KMS-11 (cell line): ENCODE measurements around the gene PPARG.

ENCODE experiments used
- H2AFZ ChIP-seq: fragments of 200-600 bp; sonication (generic); 2 replicates; pipeline ENCODE4 v1.6.1; 2016; ENCODE audit warnings: antibody characterized with exemption, mixed run types, low read depth
- H3K27ac ChIP-seq: fragments of 200-600 bp; sonication (generic); 2 replicates; pipeline ENCODE4 v1.6.1; 2016; ENCODE audit warnings: mild to moderate bottlenecking, mixed run types
- H3K27me3 ChIP-seq: fragments of 200-600 bp; sonication (generic); 2 replicates; pipeline ENCODE4 v1.6.1; 2017; ENCODE audit warnings: mild to moderate bottlenecking, low read depth, mixed run types, moderate library complexity; ENCODE audit not compliant: insufficient read depth
- H3K36me3 ChIP-seq: fragments of 200-600 bp; sonication (generic); 2 replicates; pipeline ENCODE4 v1.6.1; 2017; ENCODE audit warnings: mild to moderate bottlenecking, mixed run types; ENCODE audit not compliant: insufficient read depth
- H3K4me1 ChIP-seq: fragments of 200-600 bp; sonication (generic); 2 replicates; pipeline ENCODE4 v1.6.1; 2016; ENCODE audit warnings: mild to moderate bottlenecking, low read depth, mixed run types; ENCODE audit not compliant: poor library complexity, severe bottlenecking
- H3K4me2 ChIP-seq: fragments of 200-600 bp; sonication (generic); 2 replicates; pipeline ENCODE4 v1.7.0; 2016; ENCODE audit warnings: mild to moderate bottlenecking, mixed run types
- H3K4me3 ChIP-seq: fragments of 200-600 bp; sonication (generic); IDR thresholded peaks from 2 replicates; pipeline ENCODE4 v1.6.1; 2017; ENCODE audit warnings: low read depth, low read length, mixed read lengths; ENCODE audit not compliant: insufficient read depth
- H3K79me2 ChIP-seq: fragments of 200-600 bp; sonication (generic); 2 replicates; pipeline ENCODE4 v1.6.1; 2016; ENCODE audit warnings: low read depth, mixed run types; ENCODE audit not compliant: insufficient read depth
- H3K9ac ChIP-seq: fragments of 200-600 bp; sonication (generic); 2 replicates; pipeline ENCODE4 v1.6.1; 2016; ENCODE audit warnings: mild to moderate bottlenecking, mixed run types
- H4K20me1 ChIP-seq: fragments of 200-600 bp; sonication (generic); 2 replicates; pipeline ENCODE4 v1.6.1; 2016; ENCODE audit warnings: mild to moderate bottlenecking, mixed run types; ENCODE audit not compliant: insufficient read depth
- TF ChIP-seq, protein P1 (sequence below): fragments of 200-600 bp; sonication (generic); conservative IDR thresholded peaks from 2 replicates; pipeline ENCODE4 v1.6.1; 2017; ENCODE audit warnings: low read depth, mild to moderate bottlenecking, antibody characterized with exemption, low read length, moderate library complexity, mixed read lengths

Gene PPARG

DNA sequence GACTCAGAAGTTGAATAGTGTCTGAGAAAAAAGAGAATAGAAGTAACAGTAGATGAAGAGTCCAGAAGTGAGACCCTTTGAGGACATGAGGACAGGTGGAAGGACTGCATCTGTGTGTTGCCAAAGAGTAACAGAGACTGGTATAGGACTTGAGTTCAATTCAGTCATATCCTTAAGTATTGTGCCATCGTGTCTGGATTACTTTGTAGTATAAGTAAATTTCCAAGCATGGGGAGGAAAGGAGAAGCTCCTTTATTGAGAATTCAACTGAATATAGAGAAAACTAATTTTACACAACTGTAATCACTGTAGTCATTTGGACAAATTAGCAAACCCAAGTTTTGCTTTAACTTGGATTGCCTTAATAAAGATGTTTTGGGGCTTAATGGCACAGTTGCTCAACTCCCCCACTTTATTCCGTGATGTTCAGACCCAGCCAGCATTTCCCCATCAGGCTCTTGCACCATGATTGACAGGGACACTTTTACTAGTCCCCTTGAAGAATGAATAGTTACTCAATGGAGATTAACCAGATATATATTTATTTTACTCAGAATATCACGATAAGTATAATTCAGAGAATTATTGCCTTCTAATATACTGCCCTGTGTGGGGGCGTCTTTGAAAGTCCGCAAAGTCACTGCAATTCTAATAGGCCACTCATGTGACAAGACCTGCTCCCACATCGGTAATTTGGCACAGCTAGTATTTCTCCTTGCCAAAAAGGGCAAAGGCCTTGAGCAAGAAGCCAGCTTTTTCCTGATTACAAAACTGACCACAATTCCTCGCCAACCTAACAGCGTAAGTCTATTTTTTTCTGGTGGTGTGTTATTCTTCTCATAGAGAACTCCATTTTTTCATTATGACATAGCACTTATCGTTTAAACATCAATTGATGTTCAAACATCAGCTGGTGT, 61.3 kb downstream of the PPARG start:
- TF ChIP-seq, protein P1, sequence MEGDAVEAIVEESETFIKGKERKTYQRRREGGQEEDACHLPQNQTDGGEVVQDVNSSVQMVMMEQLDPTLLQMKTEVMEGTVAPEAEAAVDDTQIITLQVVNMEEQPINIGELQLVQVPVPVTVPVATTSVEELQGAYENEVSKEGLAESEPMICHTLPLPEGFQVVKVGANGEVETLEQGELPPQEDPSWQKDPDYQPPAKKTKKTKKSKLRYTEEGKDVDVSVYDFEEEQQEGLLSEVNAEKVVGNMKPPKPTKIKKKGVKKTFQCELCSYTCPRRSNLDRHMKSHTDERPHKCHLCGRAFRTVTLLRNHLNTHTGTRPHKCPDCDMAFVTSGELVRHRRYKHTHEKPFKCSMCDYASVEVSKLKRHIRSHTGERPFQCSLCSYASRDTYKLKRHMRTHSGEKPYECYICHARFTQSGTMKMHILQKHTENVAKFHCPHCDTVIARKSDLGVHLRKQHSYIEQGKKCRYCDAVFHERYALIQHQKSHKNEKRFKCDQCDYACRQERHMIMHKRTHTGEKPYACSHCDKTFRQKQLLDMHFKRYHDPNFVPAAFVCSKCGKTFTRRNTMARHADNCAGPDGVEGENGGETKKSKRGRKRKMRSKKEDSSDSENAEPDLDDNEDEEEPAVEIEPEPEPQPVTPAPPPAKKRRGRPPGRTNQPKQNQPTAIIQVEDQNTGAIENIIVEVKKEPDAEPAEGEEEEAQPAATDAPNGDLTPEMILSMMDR: no peak
- no peaks in the 10 kb centered on the region for H3K36me3 ChIP-seq
- no peaks in the 10 kb centered on the region for H3K4me1 ChIP-seq
- H3K4me3 ChIP-seq: no peak overlapping the region
- no peaks in the 10 kb centered on the region for H3K79me2 ChIP-seq
- no peak overlapping the region for H3K9ac ChIP-seq
- H3K27ac ChIP-seq: no peak overlapping the region
- H3K27me3 ChIP-seq: no peaks in the 10 kb centered on the region
- H4K20me1 ChIP-seq: no peaks in the 10 kb centered on the region
- H3K4me2 ChIP-seq: no peak overlapping the region
- no peak overlapping the region for H2AFZ ChIP-seq

DNA sequence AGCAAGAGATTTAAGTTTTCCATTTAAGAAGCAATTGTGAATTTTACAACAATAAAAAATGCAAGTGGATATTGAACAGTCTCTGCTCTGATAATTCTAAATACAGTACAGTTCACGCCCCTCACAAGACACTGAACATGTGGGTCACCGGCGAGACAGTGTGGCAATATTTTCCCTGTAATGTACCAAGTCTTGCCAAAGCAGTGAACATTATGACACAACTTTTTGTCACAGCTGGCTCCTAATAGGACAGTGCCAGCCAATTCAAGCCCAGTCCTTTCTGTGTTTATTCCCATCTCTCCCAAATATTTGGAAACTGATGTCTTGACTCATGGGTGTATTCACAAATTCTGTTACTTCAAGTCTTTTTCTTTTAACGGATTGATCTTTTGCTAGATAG, 62.3 kb downstream of the PPARG start:
- TF ChIP-seq, protein P1: no peak
- H3K4me2 ChIP-seq: no peak overlapping the region

DNA sequence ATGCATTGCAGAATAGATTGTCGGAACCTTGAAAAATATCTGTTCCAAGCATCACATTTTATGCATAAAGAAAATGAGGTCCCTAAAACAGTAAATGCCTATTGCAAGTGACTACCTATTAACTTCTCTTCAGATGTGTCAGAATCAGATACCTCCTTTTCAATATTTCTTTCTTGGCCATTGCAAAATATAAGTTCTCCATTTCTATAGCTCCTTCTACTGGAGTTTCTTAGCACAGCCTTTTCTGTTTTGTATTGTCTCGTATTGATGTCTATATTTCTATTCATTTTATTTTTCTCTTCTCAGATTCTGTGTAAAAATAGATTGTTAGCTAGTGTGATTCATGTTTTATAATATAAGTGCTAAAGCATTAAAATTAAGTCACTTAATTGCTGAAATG, 63.4 kb downstream of the PPARG start:
- no peak overlapping the region for H3K27ac ChIP-seq
- no peak overlapping the region for H3K4me2 ChIP-seq
- no peaks in the 10 kb centered on the region for H4K20me1 ChIP-seq
- H3K9ac ChIP-seq: no peak overlapping the region
- H3K4me3 ChIP-seq: no peak overlapping the region
- no peak overlapping the region for H2AFZ ChIP-seq
- no peaks in the 10 kb centered on the region for H3K79me2 ChIP-seq
- H3K27me3 ChIP-seq: no peaks in the 10 kb centered on the region
- H3K36me3 ChIP-seq: no peaks in the 10 kb centered on the region
- TF ChIP-seq, protein P1: no peak
- no peaks in the 10 kb centered on the region for H3K4me1 ChIP-seq

More for the DNA sequence above, 62.3 kb downstream of the PPARG start:
- Histone ChIP-seq H2AFZ (no peak overlapping the region), H3K4me3 (no peak overlapping the region), H3K79me2 (no peaks in the 10 kb centered on the region), H4K20me1 (no peaks in the 10 kb centered on the region), H3K27me3 (no peaks in the 10 kb centered on the region), H3K36me3 (no peaks in the 10 kb centered on the region), H3K9ac (no peak overlapping the region), H3K27ac (no peak overlapping the region), H3K4me1 (no peaks in the 10 kb centered on the region)

DNA sequence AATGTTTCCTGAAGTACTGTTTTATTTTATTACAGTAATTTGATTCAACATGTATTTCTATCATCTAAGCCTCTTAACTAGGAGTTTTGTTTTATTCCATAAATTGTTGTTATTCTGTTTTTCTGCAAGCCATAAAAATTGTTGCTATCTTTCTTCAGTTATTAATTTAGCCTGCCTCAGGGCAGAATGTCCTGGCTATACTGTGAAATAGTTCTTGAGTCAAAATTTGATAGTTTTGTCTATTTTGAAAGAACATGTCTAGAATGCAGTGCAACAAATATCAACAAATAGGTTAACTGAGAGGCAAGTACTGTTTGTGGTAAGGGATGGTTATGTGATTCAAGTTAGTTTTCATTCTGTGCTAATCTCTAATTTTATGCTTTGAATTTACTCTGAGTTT, 63.9 kb downstream of the PPARG start:
- Histone ChIP-seq H3K27me3 (no peaks in the 10 kb centered on the region), H3K79me2 (no peaks in the 10 kb centered on the region), H3K4me2 (no peak overlapping the region), H4K20me1 (no peaks in the 10 kb centered on the region), H3K4me3 (no peak overlapping the region), H3K4me1 (no peaks in the 10 kb centered on the region), H3K27ac (no peak overlapping the region), H2AFZ (no peak overlapping the region), H3K9ac (no peak overlapping the region), H3K36me3 (no peaks in the 10 kb centered on the region)
- TF ChIP-seq, protein P1: no peak
